ENCODE results near the gene RPS6KL1.

DNA sequence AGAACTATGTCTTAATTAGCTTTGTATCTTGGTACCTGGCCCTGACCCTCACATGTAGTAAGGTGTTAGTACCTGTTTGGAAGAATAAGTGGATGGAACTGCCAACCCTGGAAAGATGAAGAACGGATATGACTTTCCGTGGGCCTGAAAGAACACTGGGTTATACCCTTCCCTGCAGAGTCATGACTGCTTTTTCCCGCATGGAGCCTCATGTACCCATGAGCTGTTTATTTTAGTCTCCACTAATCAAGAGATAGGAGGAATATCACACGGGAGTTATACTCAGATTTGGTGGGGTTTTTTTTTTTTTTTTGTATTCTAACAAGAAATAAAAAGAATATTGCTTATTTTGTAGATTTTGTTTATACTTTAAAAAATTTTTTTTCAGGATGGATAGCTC, 25.4 kb downstream of the RPS6KL1 start:
- TF ChIP-seq POLR2A (IDR thresholded peaks at IDR 0.05; ENCODE audit: low read length) (no peak), GATA1 (IDR thresholded peaks at IDR 0.05; ENCODE audit: low read depth, low read length) (no peak)

All from erythroblast (primary cell).